HG02970 (cell line): ENCODE measurements around the gene DLK2.
"Not testable (repeated sequence)": the region's sequence is repeated elsewhere in the genome, so short reads cannot be mapped to it uniquely, and the experiment has no call there.

ENCODE experiments used
- ATAC-seq: cut with Tn5 transposase; IDR thresholded peaks from one replicate; pipeline ENCODE4 v1.9.1; 2021; ENCODE audit warnings: mild to moderate bottlenecking, moderate library complexity, moderate number of reproducible peaks; ENCODE audit not compliant: unreplicated experiment, low FRiP score

Gene DLK2

DNA sequence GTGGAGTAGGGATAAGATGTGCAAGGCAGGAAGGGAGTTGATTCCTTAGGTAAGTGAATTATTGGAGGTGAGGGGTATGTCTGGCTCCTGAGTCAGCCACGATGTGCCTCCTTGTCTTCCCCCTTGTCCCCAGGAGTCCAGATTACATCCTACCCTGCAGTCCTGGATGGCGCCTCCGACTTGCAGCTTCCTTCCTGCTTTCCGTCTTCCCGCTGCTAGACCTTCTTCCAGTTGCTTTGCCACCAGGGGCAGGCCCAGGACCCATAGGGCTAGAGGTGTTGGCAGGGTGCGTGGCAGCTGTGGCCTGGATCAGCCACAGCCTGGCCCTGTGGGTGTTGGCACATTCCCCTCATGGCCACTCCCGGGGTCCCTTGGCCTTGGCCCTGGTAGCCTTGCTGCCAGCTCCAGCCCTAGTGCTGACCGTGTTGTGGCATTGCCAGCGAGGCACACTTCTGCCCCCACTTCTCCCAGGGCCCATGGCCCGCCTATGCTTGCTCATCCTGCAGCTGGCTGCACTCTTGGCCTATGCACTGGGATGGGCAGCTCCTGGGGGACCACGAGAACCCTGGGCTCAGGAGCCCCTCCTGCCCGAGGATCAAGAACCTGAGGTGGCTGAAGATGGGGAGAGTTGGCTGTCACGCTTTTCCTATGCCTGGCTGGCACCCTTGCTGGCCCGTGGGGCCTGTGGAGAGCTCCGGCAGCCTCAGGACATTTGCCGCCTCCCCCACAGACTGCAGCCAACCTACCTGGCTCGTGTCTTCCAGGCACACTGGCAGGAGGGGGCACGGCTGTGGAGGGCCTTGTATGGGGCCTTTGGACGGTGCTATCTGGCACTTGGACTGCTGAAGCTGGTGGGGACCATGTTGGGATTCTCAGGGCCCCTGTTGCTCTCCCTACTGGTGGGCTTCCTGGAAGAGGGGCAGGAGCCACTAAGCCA is 23.1 kb downstream of the DLK2 start:
- ATAC-seq: no peak

DNA sequence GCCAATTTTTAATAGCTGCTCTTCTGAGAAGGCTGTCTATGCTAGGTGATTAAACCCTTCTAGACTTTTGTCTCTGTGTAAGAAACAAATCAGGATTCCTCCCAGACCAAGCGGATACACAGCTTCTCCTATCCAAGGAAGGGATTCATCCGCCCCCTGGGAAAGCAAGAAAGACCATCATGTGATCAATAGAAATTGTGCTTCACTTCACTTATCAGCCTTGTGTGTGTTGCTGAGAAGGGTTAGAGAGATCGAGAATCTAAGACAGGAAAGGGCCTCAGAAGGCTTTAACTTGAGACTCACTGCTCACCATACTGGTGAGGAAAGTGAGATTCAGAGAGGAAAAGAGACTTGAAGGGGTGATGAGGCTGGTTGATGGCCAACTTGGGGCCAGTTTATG is 26.5 kb downstream of the DLK2 start:
- ATAC-seq: no peak

DNA sequence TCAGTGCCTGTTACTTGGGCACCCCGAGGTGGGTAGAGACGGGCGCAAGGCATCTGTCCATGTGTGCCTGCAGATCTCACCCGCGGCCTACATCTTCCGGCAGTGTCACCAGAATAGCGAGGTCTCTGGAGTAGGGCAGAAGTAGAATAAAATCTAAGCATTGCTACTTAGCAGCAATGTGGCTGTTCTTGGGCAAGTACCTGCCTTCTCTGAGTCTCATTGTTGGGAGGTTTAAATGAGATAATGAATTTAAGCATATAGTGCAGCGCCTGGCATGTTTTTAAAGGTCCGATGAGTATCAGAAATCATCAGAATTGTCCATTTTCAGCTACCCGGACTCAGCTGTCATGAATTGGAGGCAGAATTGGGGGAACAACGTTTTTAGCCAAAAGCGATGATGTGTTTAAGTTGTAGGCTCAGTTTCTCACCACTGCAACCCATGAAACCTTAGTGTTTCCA is 27.2 kb downstream of the DLK2 start:
- ATAC-seq: no peak

DNA sequence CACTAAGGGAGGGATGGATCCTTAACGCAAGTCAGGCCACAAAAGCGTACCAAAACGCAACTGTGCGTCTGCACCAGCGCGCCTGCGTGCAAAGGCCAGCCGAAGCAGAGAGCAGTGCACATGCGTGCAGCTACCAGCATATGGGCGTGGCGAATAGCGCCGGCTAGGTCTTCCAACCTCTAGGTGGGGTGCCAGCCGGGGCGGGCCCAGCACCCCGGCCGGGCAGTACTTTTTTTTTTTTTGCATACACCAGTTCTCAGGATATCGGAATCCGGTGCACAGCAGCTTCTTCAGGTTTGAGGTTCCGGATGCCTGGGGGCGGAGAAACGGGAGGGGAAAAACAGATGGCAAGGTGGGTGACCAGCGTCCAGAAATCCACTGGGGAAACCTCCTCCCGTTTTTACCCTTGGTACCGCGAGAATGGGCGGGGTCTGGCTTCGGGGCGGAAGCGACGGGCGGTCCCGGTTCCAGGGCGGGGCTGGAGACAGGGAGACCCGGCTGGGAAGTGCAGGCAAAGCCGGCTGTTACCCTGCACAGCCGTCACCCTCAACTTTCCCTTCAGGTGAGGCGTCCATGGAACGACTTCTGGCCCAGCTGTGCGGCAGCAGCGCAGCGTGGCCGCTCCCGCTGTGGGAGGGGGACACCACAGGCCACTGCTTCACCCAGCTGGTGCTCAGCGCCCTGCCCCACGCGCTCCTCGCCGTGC is 27.8 kb downstream of the DLK2 start, which contains the start of gene ABCC10:
Gene ABCC10, plus strand, starts transcription at position 136 of the 706 bp plus-strand sequence. Its CDS starts 438 bp downstream, at position 574.
- peak; percentile 92 for ATAC-seq

DNA sequence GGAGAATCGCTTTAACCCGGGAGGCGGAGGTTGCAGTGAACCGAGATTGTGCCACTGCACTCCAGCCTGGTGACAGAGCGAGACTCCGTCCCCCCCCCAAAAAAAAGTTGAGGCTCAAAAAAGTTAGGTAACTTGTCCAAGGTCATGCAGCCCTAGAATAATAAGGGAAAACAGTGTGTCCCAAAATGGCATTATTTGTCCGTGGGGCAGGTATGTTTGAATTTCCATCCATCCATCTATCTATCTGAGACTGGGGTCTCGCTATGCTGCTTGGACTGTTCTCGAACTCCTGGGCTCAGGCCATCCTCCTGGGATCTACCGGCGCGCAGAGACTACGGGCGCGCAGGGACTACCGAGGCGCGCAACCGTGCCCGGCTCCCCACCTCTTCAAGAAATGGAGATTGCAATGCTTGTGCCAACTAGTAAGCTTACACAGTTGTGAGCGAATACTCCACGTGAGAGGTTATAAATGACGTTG is 28.4 kb downstream of the DLK2 start:
- no peak for ATAC-seq

DNA sequence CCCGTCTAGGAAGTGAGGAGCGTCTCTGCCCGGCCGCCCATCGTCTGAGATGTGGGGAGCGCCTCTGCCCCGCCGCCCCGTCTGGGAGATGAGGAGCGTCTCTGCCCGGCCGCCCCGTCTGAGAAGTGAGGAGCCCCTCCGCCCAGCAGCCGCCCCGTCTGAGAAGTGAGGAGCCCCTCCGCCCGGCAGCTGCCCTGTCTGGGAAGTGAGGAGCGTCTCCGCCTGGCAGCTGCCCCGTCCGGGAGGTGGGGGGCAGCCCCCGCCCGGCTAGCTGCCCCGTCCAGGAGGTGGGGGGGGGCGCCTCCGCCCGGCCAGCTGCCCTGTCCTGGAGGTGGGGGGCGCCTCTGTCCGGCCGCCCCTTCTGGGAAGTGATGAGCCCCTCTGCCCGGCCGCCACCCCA is 30.3 kb downstream of the DLK2 start:
- not testable (repeated sequence) for ATAC-seq

DNA sequence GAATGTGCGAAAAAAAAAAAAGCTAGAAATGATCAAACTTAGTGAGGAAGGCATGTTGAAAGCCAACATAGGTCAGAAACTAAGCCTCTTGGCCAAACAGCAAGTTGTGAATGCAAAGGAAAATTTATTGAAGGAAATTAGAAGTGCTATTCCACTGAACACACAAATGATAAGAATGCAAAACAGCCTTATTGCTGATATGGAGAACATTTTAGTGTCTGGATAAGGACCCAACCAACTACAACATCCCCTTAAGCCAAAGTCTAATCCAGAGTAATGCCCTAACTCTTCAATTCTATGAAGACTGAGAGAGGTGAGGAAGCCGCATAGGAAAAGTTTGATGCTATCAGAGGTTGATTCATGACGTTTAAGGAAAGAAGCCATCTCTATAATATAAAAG is 33.5 kb downstream of the DLK2 start:
- no peak for ATAC-seq

DNA sequence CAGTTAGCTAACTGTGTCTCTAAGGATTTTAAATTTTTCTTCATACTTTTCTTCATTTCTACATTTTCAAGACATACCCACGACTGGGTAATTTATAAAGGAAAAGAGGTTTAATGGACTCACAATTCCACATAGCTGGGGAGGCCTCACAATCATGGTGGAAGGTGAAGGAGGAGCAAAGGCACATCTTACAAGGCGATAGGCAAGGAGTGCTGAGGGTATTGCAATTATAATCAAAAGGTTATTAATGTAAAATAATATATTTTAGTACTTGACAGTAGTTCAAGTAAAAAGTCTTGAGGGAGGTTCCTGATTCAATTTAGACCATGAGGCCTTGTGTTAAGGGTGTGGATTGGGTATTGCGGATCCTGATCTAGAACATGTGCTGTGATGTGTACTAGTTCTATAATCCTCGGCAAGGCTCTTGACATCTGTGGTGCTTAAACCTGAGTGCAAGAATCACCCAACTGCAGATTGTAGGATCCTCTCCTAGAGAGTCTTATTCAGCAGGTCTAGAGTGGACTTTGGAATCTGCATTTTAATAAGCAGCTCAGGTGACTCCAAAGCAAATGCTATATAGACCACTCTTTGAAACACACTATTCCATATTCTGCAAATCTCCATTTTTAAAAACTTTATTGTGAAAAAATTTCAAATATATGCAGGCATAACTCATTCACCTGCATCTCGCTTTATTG is 35.2 kb downstream of the DLK2 start:
- no peak for ATAC-seq

DNA sequence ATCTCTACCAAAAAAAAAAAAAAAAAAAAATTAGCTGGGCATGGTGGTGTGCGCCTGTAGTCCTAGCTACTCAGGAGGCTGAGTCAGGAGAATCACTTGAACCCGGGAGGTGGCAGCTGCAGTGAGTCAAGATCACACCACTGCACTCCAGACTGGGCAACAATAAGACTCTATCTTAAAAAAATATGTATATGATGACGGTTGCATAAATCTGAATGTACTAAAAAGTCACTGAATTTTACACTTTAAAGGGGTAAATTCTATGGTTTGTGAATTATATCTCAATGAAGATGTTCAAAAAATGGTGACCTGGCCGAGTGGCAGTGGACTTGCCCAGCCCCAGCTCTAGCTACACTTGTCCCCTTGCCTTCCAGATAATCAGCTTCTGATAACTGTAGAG is 38.4 kb downstream of the DLK2 start:
- ATAC-seq: no peak

DNA sequence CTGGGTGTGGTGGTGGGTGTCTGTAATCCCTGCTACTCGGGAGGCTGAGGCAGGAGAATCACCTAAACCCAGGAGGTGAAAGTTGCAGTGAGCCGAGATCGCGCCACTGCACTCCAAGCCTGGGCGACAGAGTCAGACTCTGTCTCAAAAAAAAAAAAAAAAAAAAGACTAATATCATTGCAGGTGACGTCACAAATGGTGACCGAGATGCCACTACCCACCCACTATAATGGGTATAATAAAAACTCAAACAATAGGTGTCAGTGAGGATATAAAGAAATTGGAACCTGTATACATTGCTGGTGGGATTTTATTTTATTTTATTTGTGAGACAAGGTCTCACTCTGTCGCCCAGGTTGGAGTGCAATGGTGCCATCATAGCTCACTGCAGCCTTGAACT is 40.1 kb downstream of the DLK2 start:
- ATAC-seq: not testable (repeated sequence)

DNA sequence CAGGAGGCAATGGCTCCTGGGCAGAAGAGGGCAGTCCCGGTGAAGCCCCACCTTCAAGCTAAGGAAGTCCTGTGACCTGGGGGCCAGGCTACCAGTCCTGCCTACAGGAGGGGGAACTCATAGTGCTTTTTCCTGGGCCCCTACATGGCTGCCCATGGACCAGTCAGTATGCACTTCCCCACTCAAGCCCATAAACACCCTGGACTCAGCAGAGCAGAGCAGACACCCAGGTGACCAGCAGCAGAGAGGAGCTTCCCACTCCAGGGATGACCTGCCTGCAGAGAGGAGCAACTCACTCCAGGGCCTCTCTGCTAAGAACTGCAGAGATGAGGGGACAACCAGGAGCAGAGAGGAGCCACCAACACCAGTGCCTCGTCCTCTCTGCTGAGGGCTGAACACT is 42.3 kb downstream of the DLK2 start:
- ATAC-seq: no peak

DNA sequence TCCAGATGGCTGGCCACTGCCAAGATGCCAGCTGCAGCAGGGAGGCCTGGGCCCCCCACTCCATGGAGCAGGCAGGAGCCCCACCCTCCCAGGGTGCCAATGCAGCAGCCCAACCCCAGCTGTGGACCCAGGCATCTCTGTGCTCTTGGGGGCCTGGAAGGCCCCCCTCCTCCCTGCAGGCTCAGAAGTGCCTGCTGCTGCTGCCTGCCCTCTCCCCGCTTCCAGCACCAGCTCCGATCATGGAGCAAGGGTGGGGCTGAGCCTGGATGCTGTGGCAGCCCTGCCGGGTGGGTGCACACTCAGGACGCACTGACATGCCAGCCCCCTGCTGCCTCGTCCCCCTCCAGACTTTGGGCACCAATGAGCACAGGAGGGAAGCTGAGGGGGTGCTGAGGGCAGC is 42.8 kb downstream of the DLK2 start:
- no peak for ATAC-seq

DNA sequence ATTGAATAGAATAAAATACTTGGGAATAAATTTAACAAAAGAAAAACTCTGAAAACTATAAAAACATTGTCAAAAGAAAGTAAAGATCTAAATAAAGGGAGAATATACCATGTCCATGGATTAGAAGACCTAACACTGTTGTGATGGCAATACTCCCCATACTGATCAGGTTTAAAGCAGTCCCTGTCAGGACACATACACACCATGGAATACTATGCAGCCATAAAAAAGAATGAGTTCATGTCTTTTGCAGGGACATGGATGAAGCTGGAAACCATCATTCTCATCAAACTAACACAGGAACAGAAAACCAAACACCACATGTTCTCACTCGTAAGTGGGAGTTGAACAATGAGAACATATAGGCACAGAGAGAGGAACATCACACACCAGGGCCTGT is 44.6 kb downstream of the DLK2 start:
- ATAC-seq: not testable (repeated sequence)

DNA sequence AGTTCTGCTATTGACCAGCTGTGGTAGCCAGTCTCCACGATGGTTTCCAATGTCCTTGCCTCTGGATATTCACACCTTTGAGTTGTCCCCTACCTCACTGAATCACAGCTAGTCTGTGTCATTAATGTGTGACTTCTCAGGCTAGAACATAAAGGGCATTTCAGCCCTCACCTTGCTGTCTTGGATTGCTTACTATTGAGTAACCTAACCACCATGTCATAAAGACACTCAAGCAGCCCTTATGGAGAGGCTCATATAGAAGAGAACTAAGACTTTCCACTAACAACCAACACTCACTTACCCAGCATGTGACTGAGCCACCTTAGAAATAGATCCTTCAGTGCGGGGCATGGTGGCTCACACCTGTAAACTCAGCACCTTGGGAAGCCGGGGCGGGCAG is 47.1 kb downstream of the DLK2 start:
- ATAC-seq: no peak

DNA sequence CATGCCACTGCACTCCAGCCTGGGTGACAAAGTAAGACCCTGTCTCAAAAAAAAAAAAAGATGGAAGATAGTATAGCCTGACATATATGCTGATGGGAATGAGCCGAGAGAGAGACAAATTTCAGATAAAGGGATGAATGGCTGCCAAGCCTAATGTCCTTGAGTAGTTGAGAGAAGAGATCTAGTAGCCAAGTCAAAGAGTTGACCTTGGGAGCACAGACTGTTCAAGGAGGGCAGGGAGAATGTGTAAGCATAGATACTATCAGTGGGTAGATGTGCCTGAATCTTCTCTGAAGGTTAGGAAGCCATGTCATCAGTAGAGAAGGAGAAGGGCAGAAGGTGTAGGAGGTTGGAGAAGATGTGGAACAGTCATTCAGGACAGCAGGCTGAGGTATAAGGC is 48.1 kb downstream of the DLK2 start:
- ATAC-seq: no peak

DNA sequence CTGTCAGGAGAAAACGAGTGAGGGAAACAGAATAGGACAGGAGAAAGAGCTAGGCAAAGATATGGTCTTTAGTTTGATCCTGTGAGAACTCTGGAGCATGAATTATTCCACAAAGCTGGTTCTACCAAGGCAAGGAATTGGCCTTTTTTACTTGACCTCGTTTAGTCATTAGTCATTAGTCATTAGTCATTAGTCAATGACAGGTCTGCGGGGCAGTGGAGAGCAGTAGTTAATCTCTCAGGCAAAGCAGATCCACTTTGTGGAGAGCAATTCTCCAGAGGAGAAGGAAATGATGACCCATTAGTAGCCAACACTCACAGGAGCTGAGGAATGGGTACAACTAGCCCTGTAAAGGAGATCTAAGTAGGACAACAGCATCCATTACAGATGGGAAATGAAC is 50.0 kb downstream of the DLK2 start:
- no peak for ATAC-seq

DNA sequence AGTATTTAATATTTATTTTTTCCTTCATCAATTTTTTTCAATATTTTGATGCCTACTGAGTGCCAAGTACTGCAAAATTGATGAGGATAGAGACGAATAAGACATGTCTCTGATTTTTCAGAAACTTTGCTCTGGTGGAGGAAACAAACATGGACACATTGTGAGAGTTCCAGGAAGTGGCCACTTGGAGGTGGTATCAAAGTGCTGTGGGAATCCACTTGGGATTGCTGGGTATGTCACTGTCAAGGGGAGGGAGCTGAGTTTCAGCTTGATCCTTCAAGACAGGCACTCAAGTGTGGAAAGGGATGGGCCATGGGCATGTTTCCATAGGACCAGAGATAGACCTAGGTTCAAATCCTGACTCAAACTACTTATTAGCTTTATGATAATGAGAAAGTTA is 52.5 kb downstream of the DLK2 start:
- ATAC-seq: no peak

DNA sequence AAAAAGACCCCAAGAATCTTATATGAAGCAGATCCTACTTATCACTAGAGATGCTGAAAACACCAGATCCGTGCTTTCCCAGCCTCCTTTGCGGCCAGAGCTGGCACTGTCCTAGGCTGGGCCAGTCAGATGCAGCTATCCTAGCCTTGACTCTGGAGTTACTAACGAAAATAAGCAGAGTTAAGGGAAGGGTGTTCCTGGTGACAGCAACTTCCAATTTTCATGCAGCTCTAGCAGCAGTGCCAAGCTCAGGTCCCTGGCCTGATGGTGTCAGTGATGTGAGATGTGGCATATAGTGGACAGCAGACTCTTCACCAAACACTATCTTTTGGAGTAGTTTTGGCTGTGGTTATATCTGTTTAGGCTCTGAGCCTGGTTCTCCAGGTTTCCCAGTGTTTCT is 53.6 kb downstream of the DLK2 start:
- no peak for ATAC-seq
